ENCODE measurements around the gene FAM221B. TPM values are rescaled to one million over a fixed set of nuclear protein-coding genes. Genes with fewer than 3 reads are reported as not detected.

Gene FAM221B
- total and polyA plus RNA-seq, 2 of the 4 experiments (the other 2 are of a cell fraction), result not detected

- TF ChIP-seq USF2 (IDR thresholded peaks at IDR 0.05; ENCODE audit: low read depth, low read length) (no peak), FOS (IDR thresholded peaks at IDR 0.05; ENCODE audit: low read depth, low read length) (no peak), CEBPB (IDR thresholded peaks at IDR 0.05; ENCODE audit: low read depth, low read length) (no peak)
These were observed 18.4 kb downstream of the FAM221B start (continued) for GRCh38 chr9:35810122-35810521.

GRCh38 chr9:35808433-35808832 lies 20.1 kb downstream of the FAM221B start:
- BruUV-seq (replicated peaks), result no TSS peak

More at GRCh38 chr9:35808433-35808832, 20.1 kb downstream of the FAM221B start:
- no peak overlapping the region for H2AK5ac ChIP-seq (ENCODE audit: low read depth, low read length)
- no peak overlapping the region for H4K8ac ChIP-seq (ENCODE audit: low read depth in 2 of 2, low read length in 2 of 2)
- H2AFZ ChIP-seq (replicated peaks; ENCODE audit: low read length, poor library complexity), result no peak overlapping the region
- DNase-seq, result no peak
- dilution Hi-C loops (cut with HindIII; ENCODE audit: low sequenced_read_pairs, unreplicated experiment), result no loop called here
- H3K56ac ChIP-seq (ENCODE audit: extremely low read depth, insufficient read depth, low read length), result no peak overlapping the region
- intact Hi-C loops (cut with micrococcal nuclease), result no loop called here
- no peak overlapping the region for H4K91ac ChIP-seq (ENCODE audit: insufficient read depth, low read depth, low read length)
- H3K27ac ChIP-seq (ENCODE audit: insufficient read depth, low read length), result no peak overlapping the region
- no peak overlapping the region for H2BK15ac ChIP-seq (ENCODE audit: low read depth, low read length)
- H3K9me3 ChIP-seq (ENCODE audit: control insufficient read depth, insufficient read depth, low read length), result no peaks in the 10 kb centered on the region
- WGBS, 2 experiments (ENCODE audit: extremely low coverage in 2 of 2, insufficient read length in 1 of 2), result no CpG with 5 or more reads among the region's 9 CpGs
- peaks cover 6% of the 10 kb centered on the region; the same call in 1 of the 2 replicates for H3K9me1 ChIP-seq (ENCODE audit: insufficient read depth, low read length)
- no peaks in the 10 kb centered on the region; the same call in 1 of the 2 replicates for H3K4me1 ChIP-seq (ENCODE audit: control insufficient read depth, insufficient read depth, low read length)
- H3K14ac ChIP-seq (replicated peaks; ENCODE audit: low read depth, low read length), result no peak overlapping the region
- no peak overlapping the region for H3K4me3 ChIP-seq (ENCODE audit: insufficient read depth, low read depth, low read length)
- in situ Hi-C loops (cut with MboI; ENCODE audit: low sequenced_read_pairs), result no loop called here
- H3K4ac ChIP-seq (ENCODE audit: low read depth, low read length), result no peak overlapping the region
- no peak overlapping the region for H2AK9ac ChIP-seq (replicated peaks; ENCODE audit: low read depth, low read length, poor library complexity)
- TF ChIP-seq MAZ (IDR thresholded peaks at IDR 0.05; ENCODE audit: borderline replicate concordance, low read depth, low read length), result no peak
- no peak for TF ChIP-seq NFE2L2 (IDR thresholded peaks at IDR 0.05; ENCODE audit: low read depth, low read length)
- no peak for TF ChIP-seq MXI1 (IDR thresholded peaks at IDR 0.05; ENCODE audit: borderline replicate concordance, low read depth, low read length)
- TF ChIP-seq CTCF (conservative IDR thresholded peaks at IDR 0.05; ENCODE audit: low read depth, low read length), result no peak
- H2BK120ac ChIP-seq (ENCODE audit: low read depth, low read length), result no peak overlapping the region
- no peak overlapping the region for H3K9ac ChIP-seq (ENCODE audit: low read depth, low read length)
- ChIA-PET CTCF (no interaction called here), POLR2A (ENCODE audit: unreplicated experiment) (no interaction called here)
- no peaks in the 10 kb centered on the region for H4K20me1 ChIP-seq (ENCODE audit: insufficient read depth, low read length)
- H4K5ac ChIP-seq (ENCODE audit: low read depth, low read length), result no peak overlapping the region
- H3K4me2 ChIP-seq (ENCODE audit: low read depth, low read length), result no peak overlapping the region
- no peak overlapping the region for H3K18ac ChIP-seq (ENCODE audit: low read depth, low read length)
- H3K79me1 ChIP-seq (ENCODE audit: low read depth in 1 of 2, low read length in 2 of 2), result peaks cover 0 to 10% of the 10 kb centered on the region in 2 experiments; a peak in 2 of 4 replicates
- no peaks in the 10 kb centered on the region for H3K27me3 ChIP-seq (ENCODE audit: control insufficient read depth, insufficient read depth, low read length)
- no peak overlapping the region for H2BK5ac ChIP-seq (ENCODE audit: low read depth, low read length, poor library complexity, severe bottlenecking)
- no peak overlapping the region for H3K23ac ChIP-seq (ENCODE audit: low read depth, low read length)
- ATAC-seq (ENCODE audit: low read depth), result no peak
- H3K36me3 ChIP-seq (ENCODE audit: control insufficient read depth, insufficient read depth, low read length), result peaks cover 33% of the 10 kb centered on the region
- H2BK20ac ChIP-seq (ENCODE audit: low read depth, low read length), result no peak overlapping the region
